GM23338 (cell line): Measurements from ENCODE around the gene PPFIA1.

Experiments
- CREB1 ChIP-seq: fragments of 250-450 bp; sonication (Bioruptor Pico); IDR thresholded peaks from 2 replicates; pipeline ENCODE4 v1.5.0; 2020; ENCODE audit warnings: low read depth, mild to moderate bottlenecking, moderate library complexity
- EZH2 ChIP-seq: fragments of 200-600 bp; sonication (generic); IDR thresholded peaks from one replicate; pipeline ENCODE4 v1.8.0; 2017; ENCODE audit warnings: antibody characterized with exemption, mild to moderate bottlenecking, low read depth; ENCODE audit not compliant: unreplicated experiment
- EZH2phosphoT487 ChIP-seq: fragments of 200-600 bp; sonication (generic); IDR thresholded peaks from one replicate; pipeline ENCODE4 v1.8.1; 2018; ENCODE audit warnings: antibody characterized with exemption; ENCODE audit not compliant: unreplicated experiment
- JUNB ChIP-seq: IDR thresholded peaks from one replicate; pipeline ENCODE4 v1.6.1; 2016; ENCODE audit warnings: antibody characterized with exemption; ENCODE audit not compliant: unreplicated experiment
- NANOG ChIP-seq: IDR thresholded peaks from 2 replicates; pipeline ENCODE4 v1.6.1; 2016; ENCODE audit warnings: antibody characterized with exemption, borderline replicate concordance
- POLR2AphosphoS5 ChIP-seq: IDR thresholded peaks from 2 replicates; pipeline ENCODE4 v1.6.1; 2016; ENCODE audit warnings: antibody characterized with exemption, low read depth
- ZNF114 ChIP-seq: fragments of 250-450 bp; sonication (Bioruptor Pico); IDR thresholded peaks from 2 replicates; pipeline ENCODE4 v1.5.0; 2020; ENCODE audit warnings: mild to moderate bottlenecking, moderate library complexity
- ZNF331 ChIP-seq: fragments of 250-450 bp; sonication (Bioruptor Pico); IDR thresholded peaks from 2 replicates; pipeline ENCODE4 v1.5.0; 2020; ENCODE audit warnings: low read depth, mild to moderate bottlenecking, moderate library complexity
- TF ChIP-seq, protein P1 (sequence below), 2 experiments: fragments of 200-600 bp in 1 of 2; sonication (generic) in 1 of 2; conservative IDR thresholded peaks; 2 replicates each; pipeline versions ENCODE4 v1.5.1 to v1.6.1; 2016 to 2017; ENCODE audit warnings: antibody characterized with exemption in 2 of 2, low read depth in 2 of 2, mild to moderate bottlenecking in 2 of 2, moderate library complexity in 1 of 2
- TF ChIP-seq, protein P2 (sequence below): IDR thresholded peaks from one replicate; pipeline ENCODE4 v1.6.1; 2018; ENCODE audit warnings: antibody characterized with exemption; ENCODE audit not compliant: unreplicated experiment
- TF ChIP-seq, protein P3 (sequence below): fragments of 250-450 bp; sonication (Bioruptor Pico); IDR thresholded peaks from 2 replicates; pipeline ENCODE4 v1.5.0; 2020; ENCODE audit warnings: mild to moderate bottlenecking, moderate library complexity
- TF ChIP-seq, protein P4 (sequence below): IDR thresholded peaks from 2 replicates; pipeline ENCODE4 v1.6.1; 2016; ENCODE audit warnings: antibody characterized with exemption

DNA sequence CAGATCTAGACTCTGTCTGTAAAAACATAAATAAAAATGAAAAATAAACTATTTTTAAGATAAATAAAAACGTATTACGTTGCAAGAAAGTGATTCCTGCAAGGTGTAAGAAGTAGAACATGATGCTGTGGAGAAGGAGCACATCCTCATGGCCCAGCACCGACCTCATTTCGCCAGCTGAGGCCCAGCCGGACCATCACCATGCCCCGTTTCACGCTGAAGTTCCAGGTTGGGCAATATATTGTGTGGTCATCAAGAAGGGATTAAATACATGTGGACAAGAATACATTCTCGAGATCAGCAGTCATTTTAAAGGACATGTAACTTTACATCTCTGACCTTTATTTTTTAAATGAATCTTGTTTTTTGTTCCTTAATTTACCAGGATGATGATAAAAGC, 107.2 kb downstream of the PPFIA1 start:
- TF ChIP-seq, protein P1, sequence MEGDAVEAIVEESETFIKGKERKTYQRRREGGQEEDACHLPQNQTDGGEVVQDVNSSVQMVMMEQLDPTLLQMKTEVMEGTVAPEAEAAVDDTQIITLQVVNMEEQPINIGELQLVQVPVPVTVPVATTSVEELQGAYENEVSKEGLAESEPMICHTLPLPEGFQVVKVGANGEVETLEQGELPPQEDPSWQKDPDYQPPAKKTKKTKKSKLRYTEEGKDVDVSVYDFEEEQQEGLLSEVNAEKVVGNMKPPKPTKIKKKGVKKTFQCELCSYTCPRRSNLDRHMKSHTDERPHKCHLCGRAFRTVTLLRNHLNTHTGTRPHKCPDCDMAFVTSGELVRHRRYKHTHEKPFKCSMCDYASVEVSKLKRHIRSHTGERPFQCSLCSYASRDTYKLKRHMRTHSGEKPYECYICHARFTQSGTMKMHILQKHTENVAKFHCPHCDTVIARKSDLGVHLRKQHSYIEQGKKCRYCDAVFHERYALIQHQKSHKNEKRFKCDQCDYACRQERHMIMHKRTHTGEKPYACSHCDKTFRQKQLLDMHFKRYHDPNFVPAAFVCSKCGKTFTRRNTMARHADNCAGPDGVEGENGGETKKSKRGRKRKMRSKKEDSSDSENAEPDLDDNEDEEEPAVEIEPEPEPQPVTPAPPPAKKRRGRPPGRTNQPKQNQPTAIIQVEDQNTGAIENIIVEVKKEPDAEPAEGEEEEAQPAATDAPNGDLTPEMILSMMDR (conservative IDR thresholded peaks at IDR 0.05; ENCODE audit: low read depth in 2 of 2): no peak
- TF ChIP-seq EZH2 (no peak), POLR2AphosphoS5 (no peak), ZNF331 (no peak), JUNB (no peak), EZH2phosphoT487 (no peak), NANOG (no peak), ZNF114 (no peak), CREB1 (no peak)
- TF ChIP-seq, protein P2, sequence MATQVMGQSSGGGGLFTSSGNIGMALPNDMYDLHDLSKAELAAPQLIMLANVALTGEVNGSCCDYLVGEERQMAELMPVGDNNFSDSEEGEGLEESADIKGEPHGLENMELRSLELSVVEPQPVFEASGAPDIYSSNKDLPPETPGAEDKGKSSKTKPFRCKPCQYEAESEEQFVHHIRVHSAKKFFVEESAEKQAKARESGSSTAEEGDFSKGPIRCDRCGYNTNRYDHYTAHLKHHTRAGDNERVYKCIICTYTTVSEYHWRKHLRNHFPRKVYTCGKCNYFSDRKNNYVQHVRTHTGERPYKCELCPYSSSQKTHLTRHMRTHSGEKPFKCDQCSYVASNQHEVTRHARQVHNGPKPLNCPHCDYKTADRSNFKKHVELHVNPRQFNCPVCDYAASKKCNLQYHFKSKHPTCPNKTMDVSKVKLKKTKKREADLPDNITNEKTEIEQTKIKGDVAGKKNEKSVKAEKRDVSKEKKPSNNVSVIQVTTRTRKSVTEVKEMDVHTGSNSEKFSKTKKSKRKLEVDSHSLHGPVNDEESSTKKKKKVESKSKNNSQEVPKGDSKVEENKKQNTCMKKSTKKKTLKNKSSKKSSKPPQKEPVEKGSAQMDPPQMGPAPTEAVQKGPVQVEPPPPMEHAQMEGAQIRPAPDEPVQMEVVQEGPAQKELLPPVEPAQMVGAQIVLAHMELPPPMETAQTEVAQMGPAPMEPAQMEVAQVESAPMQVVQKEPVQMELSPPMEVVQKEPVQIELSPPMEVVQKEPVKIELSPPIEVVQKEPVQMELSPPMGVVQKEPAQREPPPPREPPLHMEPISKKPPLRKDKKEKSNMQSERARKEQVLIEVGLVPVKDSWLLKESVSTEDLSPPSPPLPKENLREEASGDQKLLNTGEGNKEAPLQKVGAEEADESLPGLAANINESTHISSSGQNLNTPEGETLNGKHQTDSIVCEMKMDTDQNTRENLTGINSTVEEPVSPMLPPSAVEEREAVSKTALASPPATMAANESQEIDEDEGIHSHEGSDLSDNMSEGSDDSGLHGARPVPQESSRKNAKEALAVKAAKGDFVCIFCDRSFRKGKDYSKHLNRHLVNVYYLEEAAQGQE: no peak
- TF ChIP-seq, protein P3, sequence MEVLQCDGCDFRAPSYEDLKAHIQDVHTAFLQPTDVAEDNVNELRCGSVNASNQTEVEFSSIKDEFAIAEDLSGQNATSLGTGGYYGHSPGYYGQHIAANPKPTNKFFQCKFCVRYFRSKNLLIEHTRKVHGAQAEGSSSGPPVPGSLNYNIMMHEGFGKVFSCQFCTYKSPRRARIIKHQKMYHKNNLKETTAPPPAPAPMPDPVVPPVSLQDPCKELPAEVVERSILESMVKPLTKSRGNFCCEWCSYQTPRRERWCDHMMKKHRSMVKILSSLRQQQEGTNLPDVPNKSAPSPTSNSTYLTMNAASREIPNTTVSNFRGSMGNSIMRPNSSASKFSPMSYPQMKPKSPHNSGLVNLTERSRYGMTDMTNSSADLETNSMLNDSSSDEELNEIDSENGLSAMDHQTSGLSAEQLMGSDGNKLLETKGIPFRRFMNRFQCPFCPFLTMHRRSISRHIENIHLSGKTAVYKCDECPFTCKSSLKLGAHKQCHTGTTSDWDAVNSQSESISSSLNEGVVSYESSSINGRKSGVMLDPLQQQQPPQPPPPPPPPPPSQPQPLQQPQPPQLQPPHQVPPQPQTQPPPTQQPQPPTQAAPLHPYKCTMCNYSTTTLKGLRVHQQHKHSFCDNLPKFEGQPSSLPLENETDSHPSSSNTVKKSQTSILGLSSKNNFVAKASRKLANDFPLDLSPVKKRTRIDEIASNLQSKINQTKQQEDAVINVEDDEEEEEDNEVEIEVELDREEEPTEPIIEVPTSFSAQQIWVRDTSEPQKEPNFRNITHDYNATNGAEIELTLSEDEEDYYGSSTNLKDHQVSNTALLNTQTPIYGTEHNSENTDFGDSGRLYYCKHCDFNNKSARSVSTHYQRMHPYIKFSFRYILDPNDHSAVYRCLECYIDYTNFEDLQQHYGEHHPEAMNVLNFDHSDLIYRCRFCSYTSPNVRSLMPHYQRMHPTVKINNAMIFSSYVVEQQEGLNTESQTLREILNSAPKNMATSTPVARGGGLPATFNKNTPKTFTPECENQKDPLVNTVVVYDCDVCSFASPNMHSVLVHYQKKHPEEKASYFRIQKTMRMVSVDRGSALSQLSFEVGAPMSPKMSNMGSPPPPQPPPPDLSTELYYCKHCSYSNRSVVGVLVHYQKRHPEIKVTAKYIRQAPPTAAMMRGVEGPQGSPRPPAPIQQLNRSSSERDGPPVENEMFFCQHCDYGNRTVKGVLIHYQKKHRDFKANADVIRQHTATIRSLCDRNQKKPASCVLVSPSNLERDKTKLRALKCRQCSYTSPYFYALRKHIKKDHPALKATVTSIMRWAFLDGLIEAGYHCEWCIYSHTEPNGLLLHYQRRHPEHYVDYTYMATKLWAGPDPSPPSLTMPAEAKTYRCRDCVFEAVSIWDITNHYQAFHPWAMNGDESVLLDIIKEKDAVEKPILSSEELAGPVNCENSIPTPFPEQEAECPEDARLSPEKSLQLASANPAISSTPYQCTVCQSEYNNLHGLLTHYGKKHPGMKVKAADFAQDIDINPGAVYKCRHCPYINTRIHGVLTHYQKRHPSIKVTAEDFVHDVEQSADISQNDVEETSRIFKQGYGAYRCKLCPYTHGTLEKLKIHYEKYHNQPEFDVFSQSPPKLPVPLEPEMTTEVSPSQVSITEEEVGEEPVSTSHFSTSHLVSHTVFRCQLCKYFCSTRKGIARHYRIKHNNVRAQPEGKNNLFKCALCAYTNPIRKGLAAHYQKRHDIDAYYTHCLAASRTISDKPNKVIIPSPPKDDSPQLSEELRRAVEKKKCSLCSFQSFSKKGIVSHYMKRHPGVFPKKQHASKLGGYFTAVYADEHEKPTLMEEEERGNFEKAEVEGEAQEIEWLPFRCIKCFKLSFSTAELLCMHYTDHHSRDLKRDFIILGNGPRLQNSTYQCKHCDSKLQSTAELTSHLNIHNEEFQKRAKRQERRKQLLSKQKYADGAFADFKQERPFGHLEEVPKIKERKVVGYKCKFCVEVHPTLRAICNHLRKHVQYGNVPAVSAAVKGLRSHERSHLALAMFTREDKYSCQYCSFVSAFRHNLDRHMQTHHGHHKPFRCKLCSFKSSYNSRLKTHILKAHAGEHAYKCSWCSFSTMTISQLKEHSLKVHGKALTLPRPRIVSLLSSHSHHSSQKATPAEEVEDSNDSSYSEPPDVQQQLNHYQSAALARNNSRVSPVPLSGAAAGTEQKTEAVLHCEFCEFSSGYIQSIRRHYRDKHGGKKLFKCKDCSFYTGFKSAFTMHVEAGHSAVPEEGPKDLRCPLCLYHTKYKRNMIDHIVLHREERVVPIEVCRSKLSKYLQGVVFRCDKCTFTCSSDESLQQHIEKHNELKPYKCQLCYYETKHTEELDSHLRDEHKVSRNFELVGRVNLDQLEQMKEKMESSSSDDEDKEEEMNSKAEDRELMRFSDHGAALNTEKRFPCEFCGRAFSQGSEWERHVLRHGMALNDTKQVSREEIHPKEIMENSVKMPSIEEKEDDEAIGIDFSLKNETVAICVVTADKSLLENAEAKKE: no peak
- TF ChIP-seq, protein P4, sequence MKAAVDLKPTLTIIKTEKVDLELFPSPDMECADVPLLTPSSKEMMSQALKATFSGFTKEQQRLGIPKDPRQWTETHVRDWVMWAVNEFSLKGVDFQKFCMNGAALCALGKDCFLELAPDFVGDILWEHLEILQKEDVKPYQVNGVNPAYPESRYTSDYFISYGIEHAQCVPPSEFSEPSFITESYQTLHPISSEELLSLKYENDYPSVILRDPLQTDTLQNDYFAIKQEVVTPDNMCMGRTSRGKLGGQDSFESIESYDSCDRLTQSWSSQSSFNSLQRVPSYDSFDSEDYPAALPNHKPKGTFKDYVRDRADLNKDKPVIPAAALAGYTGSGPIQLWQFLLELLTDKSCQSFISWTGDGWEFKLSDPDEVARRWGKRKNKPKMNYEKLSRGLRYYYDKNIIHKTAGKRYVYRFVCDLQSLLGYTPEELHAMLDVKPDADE: no peak
